GM12878 (cell line): ENCODE data around the gene HOXB6. TPM values are rescaled to one million over a fixed set of nuclear protein-coding genes. Genes with fewer than 3 reads are reported as not detected.

ENCODE experiments used
- BCL11A ChIP-seq: IDR thresholded peaks from 2 replicates; pipeline ENCODE4 v1.6.1; 2011; ENCODE audit warnings: low read depth, low read length
- CREB1 ChIP-seq: IDR thresholded peaks from 2 replicates; pipeline ENCODE4 v1.6.1; 2012; ENCODE audit warnings: low read depth, mild to moderate bottlenecking, inconsistent platforms
- EGR1 ChIP-seq, 2 experiments: IDR thresholded peaks; 1 replicate in 1 of 2; 2 replicates in 1 of 2; pipeline ENCODE4 v1.6.1; 2011 to 2012; ENCODE audit warnings: low read depth in 2 of 2, low read length in 2 of 2, borderline replicate concordance in 1 of 2, mild to moderate bottlenecking in 1 of 2, moderate library complexity in 1 of 2
- ETV6 ChIP-seq, 2 experiments: fragments of 450-650 bp in 1 of 2; IDR thresholded peaks in 1 of 2; conservative IDR thresholded peaks in 1 of 2; 2 replicates each; pipeline ENCODE4 v1.6.1; 2014; ENCODE audit warnings: antibody characterized with exemption in 1 of 2, borderline replicate concordance in 1 of 2, low read depth in 1 of 2, mild to moderate bottlenecking in 1 of 2, moderate library complexity in 1 of 2
- FOXK2 ChIP-seq: fragments of 450-650 bp; IDR thresholded peaks from 2 replicates; pipeline ENCODE4 v1.6.1; 2017; ENCODE audit warnings: mild to moderate bottlenecking, moderate library complexity
- GABPA ChIP-seq: IDR thresholded peaks from 2 replicates; pipeline ENCODE4 v1.6.1; 2014; ENCODE audit warnings: antibody characterized with exemption, low read depth, mild to moderate bottlenecking, inconsistent platforms
- IKZF1 ChIP-seq: fragments of 450-650 bp; conservative IDR thresholded peaks from 2 replicates; pipeline ENCODE4 v1.6.1; 2017; ENCODE audit warnings: antibody characterized with exemption, mild to moderate bottlenecking
- IRF4 ChIP-seq: IDR thresholded peaks from 2 replicates; pipeline ENCODE4 v1.6.1; 2011; ENCODE audit warnings: low read depth, low read length
- MYC ChIP-seq: IDR thresholded peaks from 2 replicates; pipeline ENCODE4 v1.6.1; 2011; ENCODE audit warnings: mild to moderate bottlenecking, low read length, moderate library complexity, inconsistent platforms; ENCODE audit not compliant: insufficient read depth, insufficient replicate concordance, insufficient read length, severe bottlenecking
- RBBP5 ChIP-seq: fragments of 200-600 bp; sonication (generic); conservative IDR thresholded peaks from 2 replicates; pipeline ENCODE4 v1.6.1; 2016
- RUNX3 ChIP-seq: IDR thresholded peaks from 2 replicates; pipeline ENCODE4 v1.6.1; 2012; ENCODE audit warnings: low read length, inconsistent platforms
- SREBF1 ChIP-seq: IDR thresholded peaks from 2 replicates; pipeline ENCODE4 v1.6.1; 2012; ENCODE audit warnings: mild to moderate bottlenecking, low read length
- ZBTB4 ChIP-seq: fragments of 450-650 bp; formaldehyde crosslinking; IDR thresholded peaks from 2 replicates; pipeline ENCODE4 v1.4.0; 2022; ENCODE audit warnings: mild to moderate bottlenecking, moderate library complexity
- polyA plus RNA-seq, 11 experiments: library from polyadenylated mRNA; depleted of rRNA in 4 of 11; unstranded in 6 of 11; stranded (reverse) in 5 of 11; fragments of >200 nt; fragmentation: Nextera tagmentation in 4 of 11; fragmentation: Illumina TruSeq in 1 of 11; extraction: Ambion mirVana in 4 of 11; extraction: Trizol in 1 of 11; gene quantifications; 1 replicate in 1 of 11; 2 replicates in 10 of 11; pipeline versions ENCODE4 v1.2.1 to v1.2.3, GENCODE V29; 2011 to 2016; ENCODE audit warnings: inconsistent platforms in 2 of 11, missing spikeins in 2 of 11, low read depth in 1 of 11
- total RNA-seq, 4 experiments: library from RNA; depleted of rRNA in 3 of 4; stranded (reverse); fragments of >200 nt in 3 of 4; fragmentation: Illumina TruSeq in 1 of 4; extraction: Trizol in 1 of 4; gene quantifications; 2 replicates each; pipeline versions ENCODE4 v1.2.1 to v1.2.3, GENCODE V29; 2013 to 2021
- TF ChIP-seq, protein P1 (sequence below): fragments of 450-650 bp; formaldehyde crosslinking; IDR thresholded peaks from 2 replicates; pipeline ENCODE4 v1.4.0; 2020; ENCODE audit warnings: mild to moderate bottlenecking, moderate library complexity
- TF ChIP-seq, protein P2 (sequence below): IDR thresholded peaks from 2 replicates; pipeline ENCODE4 v1.6.1; 2011; ENCODE audit warnings: borderline replicate concordance, low read depth, mild to moderate bottlenecking, moderate library complexity, low read length; ENCODE audit not compliant: insufficient read depth, poor library complexity, severe bottlenecking
- TF ChIP-seq, protein P3 (sequence below): IDR thresholded peaks from 2 replicates; pipeline ENCODE4 v1.6.1; 2011; ENCODE audit warnings: low read depth, low read length, improper control_type of control experiment, borderline replicate concordance

HOXB6 gene
- total and polyA plus RNA-seq, 10 of the 15 experiments (the other 5 are each of a cell fraction or from before 2014, with no cell fraction given) = 0.04 to 0.51 (median 0.09) TPM; not detected in 2

DNA sequence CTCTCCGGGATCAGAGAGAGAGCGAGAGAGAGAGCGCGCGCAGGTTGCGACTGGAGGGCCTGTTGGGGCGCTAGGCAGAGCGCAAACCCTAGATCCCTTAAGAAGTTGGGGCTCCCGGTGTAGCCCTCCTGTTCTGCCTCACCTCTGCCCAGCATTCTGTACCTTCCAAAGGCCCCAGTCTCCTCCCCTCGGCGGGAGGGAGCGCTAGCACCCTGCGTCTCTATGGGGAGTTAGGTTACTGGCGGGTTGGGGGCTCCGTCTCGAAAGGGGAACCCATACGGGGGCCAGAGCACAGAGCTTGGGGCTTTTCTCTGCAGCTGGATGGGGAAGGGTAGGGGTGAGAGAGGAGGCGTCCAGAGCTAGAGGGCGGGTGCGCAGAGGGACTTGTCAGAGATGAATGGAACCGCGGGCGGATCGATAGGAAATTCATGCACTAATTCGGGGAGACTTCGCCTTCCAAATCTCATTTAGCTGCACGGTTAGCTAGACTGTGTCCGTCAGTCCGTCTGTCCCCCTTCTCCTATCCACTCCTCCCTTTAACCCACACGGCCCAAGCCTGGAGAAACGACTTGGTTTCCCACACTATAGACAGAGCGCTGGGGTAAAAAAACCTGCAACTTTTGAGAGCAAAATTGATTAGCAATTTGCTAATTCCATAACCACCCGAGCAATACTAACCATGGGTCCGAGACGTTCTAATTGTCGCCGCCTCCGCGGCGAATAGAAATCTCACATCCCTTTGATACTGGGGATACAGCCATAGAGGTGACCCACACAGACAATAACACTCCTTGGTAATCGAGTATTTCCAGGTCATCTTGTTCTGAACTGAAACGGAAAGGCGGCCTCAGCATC is 25.9 kb downstream of the HOXB6 start (continued):
- TF ChIP-seq ZBTB4 (CRISPR knock-in tag) = no peak
- no peak for TF ChIP-seq GABPA
- TF ChIP-seq CREB1 = no peak
- TF ChIP-seq, protein P1, sequence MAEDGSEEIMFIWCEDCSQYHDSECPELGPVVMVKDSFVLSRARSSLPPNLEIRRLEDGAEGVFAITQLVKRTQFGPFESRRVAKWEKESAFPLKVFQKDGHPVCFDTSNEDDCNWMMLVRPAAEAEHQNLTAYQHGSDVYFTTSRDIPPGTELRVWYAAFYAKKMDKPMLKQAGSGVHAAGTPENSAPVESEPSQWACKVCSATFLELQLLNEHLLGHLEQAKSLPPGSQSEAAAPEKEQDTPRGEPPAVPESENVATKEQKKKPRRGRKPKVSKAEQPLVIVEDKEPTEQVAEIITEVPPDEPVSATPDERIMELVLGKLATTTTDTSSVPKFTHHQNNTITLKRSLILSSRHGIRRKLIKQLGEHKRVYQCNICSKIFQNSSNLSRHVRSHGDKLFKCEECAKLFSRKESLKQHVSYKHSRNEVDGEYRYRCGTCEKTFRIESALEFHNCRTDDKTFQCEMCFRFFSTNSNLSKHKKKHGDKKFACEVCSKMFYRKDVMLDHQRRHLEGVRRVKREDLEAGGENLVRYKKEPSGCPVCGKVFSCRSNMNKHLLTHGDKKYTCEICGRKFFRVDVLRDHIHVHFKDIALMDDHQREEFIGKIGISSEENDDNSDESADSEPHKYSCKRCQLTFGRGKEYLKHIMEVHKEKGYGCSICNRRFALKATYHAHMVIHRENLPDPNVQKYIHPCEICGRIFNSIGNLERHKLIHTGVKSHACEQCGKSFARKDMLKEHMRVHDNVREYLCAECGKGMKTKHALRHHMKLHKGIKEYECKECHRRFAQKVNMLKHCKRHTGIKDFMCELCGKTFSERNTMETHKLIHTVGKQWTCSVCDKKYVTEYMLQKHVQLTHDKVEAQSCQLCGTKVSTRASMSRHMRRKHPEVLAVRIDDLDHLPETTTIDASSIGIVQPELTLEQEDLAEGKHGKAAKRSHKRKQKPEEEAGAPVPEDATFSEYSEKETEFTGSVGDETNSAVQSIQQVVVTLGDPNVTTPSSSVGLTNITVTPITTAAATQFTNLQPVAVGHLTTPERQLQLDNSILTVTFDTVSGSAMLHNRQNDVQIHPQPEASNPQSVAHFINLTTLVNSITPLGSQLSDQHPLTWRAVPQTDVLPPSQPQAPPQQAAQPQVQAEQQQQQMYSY (CRISPR knock-in tag) = no peak
- TF ChIP-seq RBBP5 = no peak
- TF ChIP-seq, protein P2, sequence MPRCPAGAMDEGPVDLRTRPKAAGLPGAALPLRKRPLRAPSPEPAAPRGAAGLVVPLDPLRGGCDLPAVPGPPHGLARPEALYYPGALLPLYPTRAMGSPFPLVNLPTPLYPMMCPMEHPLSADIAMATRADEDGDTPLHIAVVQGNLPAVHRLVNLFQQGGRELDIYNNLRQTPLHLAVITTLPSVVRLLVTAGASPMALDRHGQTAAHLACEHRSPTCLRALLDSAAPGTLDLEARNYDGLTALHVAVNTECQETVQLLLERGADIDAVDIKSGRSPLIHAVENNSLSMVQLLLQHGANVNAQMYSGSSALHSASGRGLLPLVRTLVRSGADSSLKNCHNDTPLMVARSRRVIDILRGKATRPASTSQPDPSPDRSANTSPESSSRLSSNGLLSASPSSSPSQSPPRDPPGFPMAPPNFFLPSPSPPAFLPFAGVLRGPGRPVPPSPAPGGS = no peak
- no peak for TF ChIP-seq ETV6 (conservative IDR thresholded peaks at IDR 0.05 in 1 of 2, IDR thresholded peaks at IDR 0.05 in 1 of 2; ENCODE audit: borderline replicate concordance in 1 of 2, low read depth in 1 of 2)
- TF ChIP-seq SREBF1 = no peak
- TF ChIP-seq, protein P3, sequence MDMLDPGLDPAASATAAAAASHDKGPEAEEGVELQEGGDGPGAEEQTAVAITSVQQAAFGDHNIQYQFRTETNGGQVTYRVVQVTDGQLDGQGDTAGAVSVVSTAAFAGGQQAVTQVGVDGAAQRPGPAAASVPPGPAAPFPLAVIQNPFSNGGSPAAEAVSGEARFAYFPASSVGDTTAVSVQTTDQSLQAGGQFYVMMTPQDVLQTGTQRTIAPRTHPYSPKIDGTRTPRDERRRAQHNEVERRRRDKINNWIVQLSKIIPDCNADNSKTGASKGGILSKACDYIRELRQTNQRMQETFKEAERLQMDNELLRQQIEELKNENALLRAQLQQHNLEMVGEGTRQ = no peak
- no peak for TF ChIP-seq FOXK2
- TF ChIP-seq EGR1 (IDR thresholded peaks at IDR 0.05; ENCODE audit: borderline replicate concordance in 1 of 2, low read depth in 2 of 2, low read length in 2 of 2) = no peak
- no peak for TF ChIP-seq IRF4
- no peak for TF ChIP-seq BCL11A
- no peak for TF ChIP-seq RUNX3
- TF ChIP-seq MYC = no peak
- 0 out of 2 replicates have a peak, but pooled peaks have one; percentile 14 for TF ChIP-seq IKZF1
